HG02852 (cell line): ENCODE measurements around the gene HOXA7.

Source experiments
- ATAC-seq: cut with Tn5 transposase; IDR thresholded peaks from one replicate; pipeline ENCODE4 v1.9.1; 2021; ENCODE audit warnings: mild to moderate bottlenecking, moderate library complexity; ENCODE audit not compliant: unreplicated experiment

Gene HOXA7

DNA sequence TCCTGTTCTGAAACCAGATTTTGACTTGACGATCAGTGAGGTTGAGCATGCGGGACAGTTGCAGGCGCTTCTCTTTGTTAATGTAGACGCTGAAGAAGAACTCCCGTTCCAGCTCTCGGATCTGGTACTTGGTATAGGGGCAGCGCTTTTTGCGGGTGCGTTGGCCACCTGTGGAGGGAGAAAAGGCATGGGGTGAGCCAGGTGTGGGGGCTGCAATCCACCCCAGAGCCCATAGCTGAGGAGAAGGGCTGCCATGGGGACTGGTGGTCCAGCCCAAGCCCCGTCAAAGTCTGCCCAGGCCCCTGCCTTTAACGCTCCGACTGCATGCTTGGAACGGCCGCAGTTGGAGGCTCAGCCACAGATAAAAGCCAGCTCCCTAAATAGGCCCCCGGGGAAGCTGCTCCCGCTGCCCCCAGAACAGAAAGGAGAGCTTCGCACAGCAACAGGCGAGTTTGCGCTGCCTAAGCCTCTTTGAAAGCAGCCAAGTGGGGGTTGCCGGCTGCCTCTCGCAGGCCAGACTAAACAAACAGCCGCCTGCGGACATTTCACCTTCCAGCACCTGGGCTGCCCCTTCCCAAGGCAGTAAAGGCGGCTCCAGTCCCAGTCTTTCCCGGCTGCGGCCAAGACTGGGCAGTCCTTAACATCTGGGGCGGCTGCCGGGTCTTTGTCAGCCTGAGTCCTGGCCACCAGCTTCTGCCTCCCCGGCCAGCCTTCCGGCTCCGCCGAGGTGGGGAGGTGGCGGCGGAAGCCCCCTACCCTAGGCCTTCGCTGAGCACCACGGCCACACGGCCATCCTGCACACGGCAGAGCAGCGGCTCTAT lies 26.6 kb upstream of the HOXA7 start:
- ATAC-seq = no peak

DNA sequence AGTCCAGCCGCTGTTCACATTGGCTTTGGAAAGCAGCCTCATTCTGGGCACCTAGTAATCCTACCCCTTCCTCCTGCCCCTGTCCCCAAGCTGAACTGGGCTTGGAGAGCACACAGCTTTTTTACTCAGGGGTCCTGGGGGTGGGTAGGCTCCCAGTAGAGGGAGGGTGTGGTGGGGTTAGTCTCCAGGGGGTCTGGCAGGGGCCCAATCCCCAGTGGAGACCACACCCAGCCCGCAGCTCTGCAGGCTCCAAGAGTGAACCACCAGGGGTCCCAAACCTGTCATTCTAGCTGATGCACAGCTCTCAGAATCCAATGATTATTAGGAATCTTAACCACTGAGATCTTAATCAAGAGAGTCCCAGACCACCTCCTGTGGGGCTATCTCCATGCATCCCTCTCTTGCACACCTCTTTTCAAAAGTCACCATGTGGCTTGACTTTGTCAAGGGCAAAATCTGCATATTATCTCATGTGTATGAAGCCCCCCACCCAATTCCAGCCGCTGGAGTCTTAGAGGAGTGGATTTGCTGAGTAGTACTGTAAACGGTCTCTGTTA lies 25.9 kb upstream of the HOXA7 start:
- ATAC-seq = no peak

DNA sequence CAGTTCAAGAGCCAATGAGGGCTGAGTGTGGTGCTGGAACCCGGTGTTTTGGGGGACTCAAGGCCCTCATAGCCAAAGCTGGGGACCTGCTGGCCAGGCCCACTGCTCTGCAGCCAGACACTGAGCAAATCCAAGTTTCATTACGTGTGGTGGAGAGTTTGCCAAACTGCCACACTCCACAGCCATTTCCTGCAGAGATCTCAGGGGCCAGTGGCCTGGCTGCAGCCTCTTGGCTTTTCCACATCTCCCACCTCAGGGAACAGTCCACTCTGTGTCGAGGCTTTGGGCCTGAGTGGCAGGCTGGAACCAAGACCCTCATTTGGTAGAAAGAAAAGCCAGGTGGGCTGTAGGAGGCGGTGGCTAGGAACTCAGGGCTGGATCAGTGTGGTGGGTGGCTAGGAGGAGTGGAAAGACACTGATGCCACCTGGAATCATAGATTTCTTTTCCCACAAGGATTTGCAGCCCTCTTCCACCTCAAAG lies 25.4 kb upstream of the HOXA7 start:
- no peak for ATAC-seq

DNA sequence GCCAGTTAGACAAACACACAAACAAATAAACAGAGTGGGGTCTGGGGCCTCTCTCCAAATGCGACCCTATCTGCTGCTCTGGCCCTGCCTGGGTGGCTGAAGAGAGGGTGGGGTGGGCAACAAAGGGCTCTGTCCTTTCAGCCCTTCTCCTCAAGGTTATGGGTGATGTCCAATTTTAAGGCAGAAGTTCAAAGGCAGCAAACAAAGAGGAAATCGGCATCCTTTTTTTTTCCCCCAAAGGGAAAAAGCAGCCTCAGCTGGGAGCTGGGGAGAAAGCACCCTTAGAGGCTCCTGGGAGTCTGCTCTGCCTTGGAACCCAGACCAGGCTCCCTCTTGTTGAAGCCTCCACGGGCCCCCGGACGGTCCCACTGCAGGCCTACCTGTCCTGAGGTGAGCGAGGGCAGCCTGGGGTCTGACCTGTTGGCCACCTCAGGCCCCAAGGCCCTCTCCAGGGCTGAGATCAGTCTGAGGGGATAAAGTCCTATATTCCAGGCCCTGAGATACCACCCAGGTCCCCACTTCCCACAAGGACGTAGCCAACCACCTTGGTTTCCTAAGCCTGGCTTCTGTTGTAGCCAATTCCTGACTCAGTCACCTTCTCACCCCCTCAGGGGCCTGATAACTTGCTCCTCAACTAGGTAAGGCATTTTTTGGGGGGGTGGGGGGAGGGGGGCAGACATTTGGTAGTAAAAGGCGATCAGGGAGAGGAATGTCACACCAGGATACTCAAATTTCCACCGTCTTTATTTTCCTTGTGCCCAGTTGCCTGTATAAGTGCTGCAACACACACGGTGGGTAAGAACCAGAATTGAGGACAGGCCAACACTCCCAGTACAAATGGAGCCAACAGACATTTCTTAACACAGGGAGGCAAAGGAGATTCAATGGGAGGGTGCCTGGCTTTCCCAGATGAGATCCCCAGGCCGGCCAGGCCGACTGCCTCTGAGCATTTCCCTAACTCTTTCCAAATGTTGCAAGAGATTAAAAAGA lies 24.3 kb upstream of the HOXA7 start:
- ATAC-seq = no peak

DNA sequence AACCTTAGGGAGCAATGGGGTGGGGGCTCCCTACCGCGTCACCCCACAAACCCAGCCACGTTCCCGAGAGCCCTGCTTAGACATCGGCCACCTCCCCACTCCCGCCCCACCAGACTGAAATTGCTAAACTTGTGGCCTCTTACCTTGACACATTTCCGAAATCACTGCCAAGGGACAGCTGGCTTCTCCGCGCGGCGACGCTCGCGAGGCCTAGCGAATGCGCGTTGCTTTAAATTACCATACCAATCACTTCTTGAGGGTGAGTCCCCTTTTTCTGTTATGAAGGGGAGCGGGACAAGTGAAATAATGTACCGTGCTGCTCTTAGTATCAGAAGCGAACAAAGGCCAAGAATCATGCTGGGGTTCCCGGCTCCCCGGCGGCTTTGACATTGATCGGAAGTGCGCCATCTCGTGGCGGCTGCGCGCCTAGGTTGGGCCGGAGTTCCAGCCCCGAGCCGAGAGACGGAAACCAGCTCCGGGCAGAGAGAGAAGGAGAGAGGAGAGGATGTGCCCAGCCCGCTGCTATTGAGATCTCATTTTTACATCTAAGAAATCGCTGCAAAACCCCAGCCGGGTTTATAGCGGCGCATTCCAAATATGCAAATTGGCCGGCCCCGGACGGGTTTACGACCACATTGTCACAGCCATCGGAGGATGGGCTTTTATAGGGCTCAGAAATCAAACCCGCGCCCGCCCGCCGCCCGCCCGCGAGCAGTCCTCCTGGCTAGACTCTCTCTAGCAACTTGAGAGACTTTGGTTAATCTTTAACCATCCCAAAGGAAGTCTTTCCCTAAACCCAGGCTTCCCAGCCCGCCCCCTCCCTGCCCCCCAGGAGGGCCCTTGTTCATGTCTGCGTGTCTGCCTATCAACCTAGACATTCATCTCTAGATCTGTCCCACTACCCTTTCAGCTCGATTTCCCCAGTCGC lies 23.3 kb upstream of the HOXA7 start:
- no peak for ATAC-seq

DNA sequence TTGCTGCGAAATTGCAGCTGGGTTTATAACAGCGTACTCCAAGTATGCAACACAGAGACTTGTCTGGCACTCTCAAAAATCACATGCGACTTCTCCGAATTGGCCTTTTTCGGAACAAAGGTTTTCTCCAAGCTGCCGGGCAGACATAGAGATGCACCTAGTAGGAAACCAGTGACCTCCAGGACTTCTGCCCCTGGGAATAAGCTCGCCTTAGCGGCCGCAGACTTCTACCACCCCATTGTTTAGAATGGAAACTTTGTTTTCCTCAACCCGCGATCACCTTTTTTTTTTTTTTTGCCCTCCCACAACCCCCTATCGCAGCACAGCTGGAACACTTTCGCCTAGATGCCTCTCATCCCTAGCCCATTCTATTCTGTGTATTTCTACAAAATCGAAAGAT lies 22.6 kb upstream of the HOXA7 start:
- ATAC-seq = no peak

DNA sequence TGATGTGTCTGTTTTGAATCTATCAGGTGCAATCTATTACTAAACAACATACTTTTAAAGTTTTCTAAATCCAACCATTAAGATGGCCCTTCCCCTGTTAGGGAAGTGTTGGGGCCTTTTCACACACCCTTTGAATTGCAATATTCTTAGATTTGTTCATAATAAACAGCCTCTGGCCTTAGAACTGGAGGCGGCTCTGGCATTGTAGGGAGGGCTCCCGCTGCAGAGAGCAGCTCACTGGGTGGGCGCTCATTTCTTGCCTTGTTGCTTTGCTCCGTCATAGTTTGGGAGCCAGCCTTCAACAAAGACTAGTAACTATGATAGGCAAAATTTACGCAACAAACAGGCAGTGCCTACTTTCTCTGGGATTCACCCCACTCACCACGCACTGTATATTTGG lies 21.9 kb upstream of the HOXA7 start:
- ATAC-seq = no peak

DNA sequence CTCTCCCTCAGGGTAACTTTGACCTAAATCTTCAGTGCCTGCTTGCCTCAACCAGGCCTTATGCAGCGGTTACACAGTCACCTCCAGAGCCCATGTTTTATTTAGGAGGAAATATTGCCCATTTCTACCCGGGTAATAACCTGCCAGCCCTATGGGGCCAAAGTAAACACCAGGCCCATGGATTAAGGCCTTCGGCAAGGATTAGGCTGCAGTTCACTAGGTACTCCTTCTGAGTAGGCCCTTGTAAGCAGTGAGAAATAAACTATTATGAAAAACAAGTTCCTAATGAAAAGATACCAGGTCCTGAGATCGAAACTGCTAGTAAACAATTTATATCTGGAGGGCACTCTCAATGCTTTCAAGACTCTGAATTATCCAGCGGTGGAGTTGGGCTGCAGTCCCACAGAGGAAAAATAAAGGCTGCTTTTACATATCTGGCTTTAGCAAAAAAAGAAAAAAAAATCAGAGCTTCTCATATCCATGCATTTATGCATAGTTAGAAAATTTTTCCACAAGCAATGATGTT lies 21.4 kb upstream of the HOXA7 start:
- no peak for ATAC-seq

DNA sequence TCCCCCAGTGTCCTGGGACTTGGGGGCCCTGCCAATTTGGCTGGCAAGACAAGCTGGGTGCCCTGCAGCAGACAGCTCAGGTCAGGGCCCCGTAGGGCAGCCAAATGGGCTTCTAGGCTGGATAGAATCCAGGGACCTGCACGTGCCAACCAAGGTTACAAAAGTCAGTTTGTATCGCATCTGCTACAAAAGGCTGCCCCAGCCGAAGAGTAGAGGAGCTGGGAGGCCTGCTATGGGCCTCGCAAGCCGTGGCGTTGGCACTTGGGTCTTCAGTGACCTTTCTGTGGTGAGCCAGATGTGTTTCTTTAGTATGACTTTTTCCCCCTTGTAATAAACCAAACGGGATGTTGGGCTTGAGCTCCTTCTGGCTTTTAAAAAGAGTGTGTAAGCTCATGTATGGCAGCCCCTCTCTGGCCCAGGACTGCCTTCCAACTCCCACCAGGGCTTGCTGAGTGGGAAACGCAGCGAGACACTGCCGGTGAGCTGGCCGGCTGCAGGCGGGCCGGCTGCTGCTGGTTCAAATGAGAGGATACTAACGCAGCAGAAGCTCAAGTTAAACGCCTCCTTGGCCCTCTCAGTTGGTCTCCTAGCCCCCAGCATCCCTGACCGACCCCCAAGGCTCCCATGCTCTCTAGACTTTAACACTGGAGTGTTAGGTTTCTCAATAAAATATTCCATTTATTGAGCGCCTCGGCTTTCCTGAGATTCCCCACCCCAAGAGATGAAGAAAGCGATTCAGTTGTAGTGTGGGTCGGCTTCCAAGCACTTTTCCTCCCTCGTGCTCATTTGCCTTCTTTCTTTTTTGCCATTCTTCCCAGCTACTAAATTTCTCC lies 20.7 kb upstream of the HOXA7 start:
- no peak for ATAC-seq

DNA sequence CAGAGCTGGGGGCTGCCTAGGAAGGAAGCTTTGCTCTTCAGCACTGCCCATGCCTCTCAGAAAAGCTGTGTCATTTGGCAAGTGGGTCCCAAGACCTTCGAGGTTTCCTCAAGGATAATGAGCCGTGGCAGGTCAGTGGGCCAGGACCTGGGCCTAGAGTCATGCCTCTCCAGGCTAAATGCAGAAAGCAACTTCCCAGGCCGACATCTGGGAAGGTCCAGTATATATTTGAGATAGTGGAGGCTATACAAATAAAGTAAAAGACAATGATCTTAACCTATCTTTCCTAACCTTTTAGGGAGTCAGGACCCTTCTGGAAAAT lies 20.0 kb upstream of the HOXA7 start:
- no peak for ATAC-seq

DNA sequence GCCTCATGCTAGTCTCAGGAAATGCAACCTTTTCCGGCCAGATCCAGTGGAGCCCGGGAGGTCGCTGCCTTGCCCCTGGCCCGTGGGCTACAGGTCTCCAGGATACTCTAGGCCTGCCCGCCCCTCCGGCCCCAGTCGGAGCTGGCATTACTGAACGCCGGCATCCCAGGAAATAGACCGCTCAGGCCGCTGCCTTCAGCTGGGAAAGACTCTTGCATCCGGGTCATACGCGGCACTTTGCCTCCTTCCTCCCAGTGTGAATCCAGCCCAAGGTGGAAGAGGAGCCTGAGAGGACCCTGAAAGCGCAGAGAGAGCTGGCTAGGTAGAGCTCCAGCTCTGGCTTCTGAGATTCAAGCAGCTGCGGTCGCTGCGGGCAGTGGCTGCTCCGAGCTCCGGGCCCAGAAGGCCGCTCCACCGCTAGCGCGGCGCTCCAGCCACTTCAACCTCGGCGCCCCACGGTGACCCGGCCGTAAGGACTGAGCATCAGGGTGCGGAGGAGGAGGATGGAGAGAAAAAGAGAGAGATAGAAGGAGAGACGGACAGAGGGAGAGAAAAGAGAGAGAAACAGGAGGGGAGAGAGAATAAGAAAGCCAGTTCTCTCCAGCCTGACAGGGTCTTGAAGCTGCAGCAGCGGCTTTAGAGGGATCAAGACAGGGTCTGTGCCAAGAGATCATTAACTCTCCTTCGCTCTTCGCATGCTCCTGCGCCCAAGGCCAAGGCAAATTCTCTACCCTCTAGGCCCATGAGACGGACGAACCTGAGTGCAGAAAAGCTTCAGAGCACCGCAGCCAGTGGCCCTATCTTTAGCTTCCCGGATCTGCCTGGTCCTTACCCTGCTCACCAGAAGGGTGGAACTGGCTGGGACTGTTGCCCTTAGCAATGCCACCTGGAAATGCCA lies 19.4 kb upstream of the HOXA7 start:
- no peak for ATAC-seq

DNA sequence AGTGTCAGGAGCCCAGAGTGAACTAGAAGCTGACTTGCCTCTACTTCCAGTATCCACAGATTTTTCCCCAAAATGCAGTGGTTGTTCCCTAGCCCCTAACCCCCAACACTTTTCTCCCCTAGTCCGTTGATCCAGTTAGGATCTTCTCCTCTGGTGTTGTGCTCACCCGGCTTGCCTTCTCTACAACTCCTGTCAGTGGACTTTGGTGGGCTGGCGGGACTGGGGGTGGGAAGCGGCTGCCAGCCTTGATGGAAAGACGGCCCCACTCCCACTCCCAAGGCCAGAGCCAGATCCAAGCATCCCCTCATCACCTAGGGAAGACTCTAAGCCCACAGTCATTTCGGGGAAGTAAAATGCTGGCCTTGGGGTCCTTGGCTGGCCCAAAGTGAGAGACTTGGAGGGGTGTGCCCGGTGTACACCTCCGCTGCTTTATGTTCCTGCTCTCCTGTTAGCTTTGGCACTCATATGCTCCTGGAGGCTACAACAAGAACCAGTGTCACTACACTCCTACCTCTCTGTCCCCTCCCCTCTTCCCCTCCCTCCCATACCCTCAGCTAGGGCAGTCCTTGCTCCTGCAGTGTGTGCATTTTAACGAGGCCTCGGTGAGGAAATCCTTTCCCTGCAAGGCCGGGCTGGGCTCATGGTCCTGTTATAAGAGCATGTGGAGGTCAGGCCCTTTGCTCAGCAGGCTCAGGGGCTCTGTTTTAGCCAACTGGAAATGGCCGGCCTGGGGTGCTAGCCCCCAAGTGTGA lies 18.6 kb upstream of the HOXA7 start:
- ATAC-seq = no peak

DNA sequence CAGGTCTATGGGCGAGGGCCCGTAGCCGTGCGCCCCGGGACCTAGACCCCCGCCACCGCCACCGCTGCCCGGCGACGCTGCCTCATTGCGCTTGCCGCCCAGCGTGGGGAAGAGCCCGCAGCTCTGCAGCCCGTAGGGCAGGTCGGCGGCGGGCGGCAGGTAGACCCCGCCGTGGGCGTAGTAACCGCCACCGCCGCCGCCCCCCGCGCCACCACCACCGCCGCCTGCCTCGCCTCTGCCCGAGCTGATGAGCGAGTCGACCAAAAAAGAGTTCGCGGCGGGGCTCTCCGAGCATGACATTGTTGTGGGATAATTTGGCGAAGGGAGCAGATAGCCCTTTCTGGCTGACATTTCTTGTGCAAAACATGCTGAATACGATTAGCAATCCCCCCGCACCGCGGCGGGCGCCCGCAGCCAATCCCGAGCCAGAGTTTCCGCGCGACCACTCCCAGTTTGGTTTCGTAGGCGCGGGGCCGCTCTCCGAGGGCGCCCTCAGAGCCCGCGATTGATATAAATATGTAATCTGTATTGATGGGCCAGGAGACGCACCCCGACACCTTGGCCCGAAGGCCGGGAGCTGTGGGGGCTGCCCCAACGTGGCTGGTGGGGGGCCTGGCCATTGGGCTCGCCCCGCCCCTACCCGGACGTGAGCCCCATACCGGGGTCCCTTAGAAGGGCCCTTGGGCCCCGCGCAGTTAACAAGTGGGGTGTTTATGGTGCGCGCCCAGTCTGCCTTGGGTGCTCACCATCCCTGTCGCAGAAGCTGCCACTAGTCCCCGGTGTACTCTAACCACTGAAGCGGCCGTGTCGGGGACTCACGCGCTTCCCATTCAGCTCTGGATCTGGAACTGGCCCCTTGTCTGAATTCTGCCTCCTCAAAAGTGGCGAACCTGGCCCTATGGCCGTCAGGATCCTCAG lies 17.7 kb upstream of the HOXA7 start, which contains the start of gene HOXA10:
TSS of gene HOXA10 (minus strand) at position 365 of the 918 bp plus-strand sequence. CDS start at position 351, 14 bp downstream.
- no peak for ATAC-seq

DNA sequence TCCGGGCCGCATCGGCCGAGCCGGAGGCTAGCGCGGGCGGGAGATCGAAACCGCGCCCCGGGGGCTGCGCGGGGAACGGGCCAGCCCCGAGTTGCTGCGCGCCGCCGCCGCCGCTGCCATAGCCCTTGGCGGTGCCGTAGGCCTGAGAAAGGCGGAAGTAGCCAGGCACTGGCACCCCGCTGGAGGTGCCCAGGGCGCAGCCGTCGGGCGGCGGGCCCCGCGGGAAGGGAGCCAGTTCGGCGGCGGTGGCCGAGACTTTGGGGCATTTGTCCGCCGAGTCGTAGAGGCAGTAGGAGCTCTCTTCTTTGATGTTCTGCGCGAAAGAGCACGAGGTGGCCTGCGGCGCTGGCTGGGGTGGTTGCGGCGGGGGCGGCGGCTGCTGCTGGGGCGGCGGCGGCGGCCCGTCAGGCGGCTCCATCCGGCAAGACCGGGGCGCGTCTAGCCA lies 17.1 kb upstream of the HOXA7 start:
- no peak for ATAC-seq

DNA sequence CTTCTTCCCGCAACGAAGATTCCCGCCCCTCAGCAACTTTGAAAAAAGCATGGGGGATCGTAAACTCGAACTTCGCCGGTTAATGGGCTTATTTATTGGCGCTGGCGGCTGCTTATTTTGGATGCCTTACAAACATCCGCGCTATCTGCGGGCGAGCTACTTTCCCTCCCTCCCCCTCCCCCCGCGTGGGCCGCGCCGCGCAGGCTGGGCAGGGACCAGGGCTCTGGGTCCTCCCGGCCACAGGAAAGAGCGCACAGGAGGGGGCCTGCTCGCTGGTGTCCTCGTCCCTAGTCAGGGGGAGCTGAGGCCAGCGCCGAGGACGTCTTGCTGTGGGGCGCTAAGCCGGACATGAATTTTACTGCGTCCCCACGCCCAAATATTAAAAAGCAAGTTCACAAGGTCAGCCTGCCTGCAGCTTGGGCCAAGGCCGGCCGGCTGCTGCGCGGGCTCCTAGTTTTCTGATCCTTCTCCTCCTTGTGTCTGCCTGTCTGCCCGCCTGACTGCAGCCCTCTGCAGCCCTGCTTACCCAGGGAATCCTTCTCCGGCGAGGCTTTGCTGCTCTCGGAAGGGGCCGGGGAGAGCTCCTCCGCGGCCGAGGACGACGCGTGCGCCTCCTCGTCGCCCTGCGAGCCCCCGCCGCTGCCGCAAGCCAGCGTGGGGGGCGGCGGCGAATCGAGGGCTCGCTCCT lies 16.5 kb upstream of the HOXA7 start:
- no peak for ATAC-seq

DNA sequence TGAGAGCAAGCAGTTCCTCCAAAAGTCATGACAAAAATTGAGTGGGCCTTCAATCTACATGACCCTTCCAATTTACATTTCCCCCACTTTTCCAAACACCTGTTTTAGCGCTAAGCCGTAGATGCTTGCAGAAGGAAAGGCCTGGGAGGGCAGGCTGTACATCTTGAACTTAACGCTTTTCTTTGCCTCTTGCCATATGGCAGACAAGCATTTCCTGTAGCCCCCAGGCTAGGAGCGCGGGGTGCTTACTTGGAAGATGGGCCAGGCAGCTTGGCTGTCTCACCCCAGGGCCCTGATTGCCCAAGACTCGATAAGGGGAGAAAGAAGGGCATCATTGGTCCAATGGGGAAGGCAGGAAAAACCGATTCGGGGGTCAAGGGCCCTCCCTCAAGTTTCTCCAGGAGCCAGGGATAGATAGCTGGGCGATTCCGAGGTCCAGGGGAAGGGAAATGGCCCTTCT lies 15.9 kb upstream of the HOXA7 start:
- ATAC-seq = no peak
